ENCODE data around the gene MIAT. TPM values are rescaled to one million over a fixed set of nuclear protein-coding genes. Genes with fewer than 3 reads are reported as not detected.
"Not testable (repeated sequence)": the region's sequence is repeated elsewhere in the genome, so short reads cannot be mapped to it uniquely, and the experiment has no call there.

MIAT gene
- total and polyA plus RNA-seq, 2 donors (not counting 3 experiments of a cell fraction or from before 2014, with no cell fraction given), result 0.03 to 0.80 TPM

DNA sequence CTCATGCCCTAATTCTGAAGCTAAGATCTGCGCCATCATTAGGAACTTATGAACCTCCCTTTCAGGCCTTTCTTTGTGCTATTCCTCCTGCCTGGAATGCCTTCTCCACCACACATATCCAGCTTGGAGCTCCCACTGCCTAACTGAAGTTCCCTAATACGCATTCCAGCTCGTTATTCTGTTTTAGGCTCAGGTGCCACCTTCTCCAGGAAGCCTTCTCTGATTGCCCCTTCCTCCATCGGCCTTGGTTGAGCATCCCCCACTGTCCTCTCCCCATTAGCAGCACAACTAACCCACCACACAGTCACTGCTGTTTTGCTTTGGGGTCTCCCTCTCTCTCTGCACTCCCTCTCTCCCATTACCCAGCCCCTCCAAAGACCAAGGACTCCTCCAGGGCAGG lies 44.7 kb upstream of the MIAT start:
- no peak overlapping the region for H3K9ac ChIP-seq (replicated peaks; ENCODE audit: extremely low read depth, insufficient read depth, low read length)
- no TSS peak for BruUV-seq (replicated peaks)

DNA sequence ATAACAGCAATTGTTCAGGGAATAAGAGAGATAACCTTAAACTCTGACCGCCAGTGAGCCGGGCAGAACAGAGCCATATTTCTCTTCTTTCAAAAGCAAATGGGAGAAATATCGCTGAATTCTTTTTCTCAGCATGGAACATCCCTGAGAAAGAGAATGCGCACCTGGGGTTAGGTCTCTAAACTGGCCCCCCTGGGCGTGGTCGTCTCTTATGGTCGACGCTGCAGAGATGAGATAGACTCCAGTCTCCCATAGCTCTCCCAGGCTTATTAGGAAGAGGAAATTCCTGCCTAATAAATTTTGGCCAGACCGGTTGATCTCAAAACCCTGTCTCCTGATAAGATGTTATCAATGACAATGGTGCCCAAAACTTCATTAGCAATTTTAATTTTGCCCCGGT lies 43.6 kb upstream of the MIAT start:
- BruUV-seq (replicated peaks); H3K9ac ChIP-seq (replicated peaks; ENCODE audit: extremely low read depth, insufficient read depth, low read length); H3K9me3 ChIP-seq (replicated peaks; ENCODE audit: control insufficient read depth, insufficient read depth, low read length); FAIRE-seq; DNase-seq (ENCODE audit: low read depth, low spot score); CTCF ChIA-PET; H3K4me2 ChIP-seq (ENCODE audit: insufficient read depth, low read length); H3K27ac ChIP-seq (ENCODE audit: insufficient read depth, low read depth, low read length); H2AFZ ChIP-seq (ENCODE audit: low read depth, low read length); H3K4me1 ChIP-seq (ENCODE audit: control insufficient read depth, extremely low read depth, insufficient read depth, low read length); dilution Hi-C loops (cut with MboI; ENCODE audit: extremely low pct_ligation_motif_present, low sequenced_read_pairs); H3K9me1 ChIP-seq (replicated peaks; ENCODE audit: control insufficient read depth, extremely low read depth, insufficient read depth, low read length); H4K20me1 ChIP-seq (replicated peaks; ENCODE audit: control insufficient read depth, extremely low read depth, insufficient read depth, low read length); H3K4me3 ChIP-seq (replicated peaks in 1 of 3; ENCODE audit: insufficient read depth in 1 of 3, low read depth in 1 of 3, low read length in 3 of 3); POLR2A ChIA-PET; intact Hi-C loops (cut with micrococcal nuclease); H3K36me3 ChIP-seq (ENCODE audit: control insufficient read depth in 2 of 2, extremely low read depth in 1 of 2, insufficient read depth in 2 of 2, low read length in 2 of 2); H3K79me2 ChIP-seq (ENCODE audit: control insufficient read depth, insufficient read depth, low read length): not testable (repeated sequence)
- H3K27me3 ChIP-seq (ENCODE audit: control insufficient read depth in 2 of 2, insufficient read depth in 2 of 2, low read length in 2 of 2), result peaks cover 3 to 17% of the 10 kb centered on the region in 2 experiments

More for the DNA sequence above, 44.7 kb upstream of the MIAT start:
- TF ChIP-seq POLR2AphosphoS5 (IDR thresholded peaks at IDR 0.05; ENCODE audit: insufficient read depth, low read depth, low read length) (no peak), MYC (IDR thresholded peaks at IDR 0.05; ENCODE audit: low read depth, low read length) (no peak), FOS (IDR thresholded peaks at IDR 0.05; ENCODE audit: borderline replicate concordance, insufficient read depth, low read length) (no peak), POLR2A (IDR thresholded peaks at IDR 0.05; ENCODE audit: low read depth, low read length) (no peak), JUN (IDR thresholded peaks at IDR 0.05; ENCODE audit: borderline replicate concordance, insufficient read depth, insufficient read length, low read depth) (no peak), GATA2 (IDR thresholded peaks at IDR 0.05; ENCODE audit: insufficient read depth, insufficient read length, low read depth, low read length) (no peak), EZH2 (IDR thresholded peaks at IDR 0.05; ENCODE audit: borderline replicate concordance, low read depth, low read length, severe bottlenecking) (no peak)
- TF ChIP-seq, protein P1, sequence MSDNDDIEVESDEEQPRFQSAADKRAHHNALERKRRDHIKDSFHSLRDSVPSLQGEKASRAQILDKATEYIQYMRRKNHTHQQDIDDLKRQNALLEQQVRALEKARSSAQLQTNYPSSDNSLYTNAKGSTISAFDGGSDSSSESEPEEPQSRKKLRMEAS (IDR thresholded peaks at IDR 0.05; ENCODE audit: insufficient read depth, insufficient read length), result no peak
- TF ChIP-seq, protein P2, sequence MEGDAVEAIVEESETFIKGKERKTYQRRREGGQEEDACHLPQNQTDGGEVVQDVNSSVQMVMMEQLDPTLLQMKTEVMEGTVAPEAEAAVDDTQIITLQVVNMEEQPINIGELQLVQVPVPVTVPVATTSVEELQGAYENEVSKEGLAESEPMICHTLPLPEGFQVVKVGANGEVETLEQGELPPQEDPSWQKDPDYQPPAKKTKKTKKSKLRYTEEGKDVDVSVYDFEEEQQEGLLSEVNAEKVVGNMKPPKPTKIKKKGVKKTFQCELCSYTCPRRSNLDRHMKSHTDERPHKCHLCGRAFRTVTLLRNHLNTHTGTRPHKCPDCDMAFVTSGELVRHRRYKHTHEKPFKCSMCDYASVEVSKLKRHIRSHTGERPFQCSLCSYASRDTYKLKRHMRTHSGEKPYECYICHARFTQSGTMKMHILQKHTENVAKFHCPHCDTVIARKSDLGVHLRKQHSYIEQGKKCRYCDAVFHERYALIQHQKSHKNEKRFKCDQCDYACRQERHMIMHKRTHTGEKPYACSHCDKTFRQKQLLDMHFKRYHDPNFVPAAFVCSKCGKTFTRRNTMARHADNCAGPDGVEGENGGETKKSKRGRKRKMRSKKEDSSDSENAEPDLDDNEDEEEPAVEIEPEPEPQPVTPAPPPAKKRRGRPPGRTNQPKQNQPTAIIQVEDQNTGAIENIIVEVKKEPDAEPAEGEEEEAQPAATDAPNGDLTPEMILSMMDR (IDR thresholded peaks at IDR 0.05; ENCODE audit: extremely low read depth in 1 of 2, insufficient read depth in 1 of 2, low read depth in 1 of 2, low read length in 2 of 2), result no peak
- no peaks in the 10 kb centered on the region for H3K79me2 ChIP-seq (ENCODE audit: control insufficient read depth, insufficient read depth, low read length)
- CTCF ChIA-PET, result no interaction called here
- POLR2A ChIA-PET, result no interaction called here
- H3K4me2 ChIP-seq (ENCODE audit: insufficient read depth, low read length), result no peak overlapping the region
- H3K27ac ChIP-seq (ENCODE audit: insufficient read depth, low read depth, low read length), result no peak overlapping the region
- FAIRE-seq (no peak), DNase-seq (ENCODE audit: low read depth, low spot score) (no peak)
- no peak overlapping the region for H3K4me3 ChIP-seq (replicated peaks in 1 of 3; ENCODE audit: insufficient read depth in 1 of 3, low read depth in 1 of 3, low read length in 3 of 3)
- no peaks in the 10 kb centered on the region for H3K4me1 ChIP-seq (ENCODE audit: control insufficient read depth, extremely low read depth, insufficient read depth, low read length)
- H3K27me3 ChIP-seq (ENCODE audit: control insufficient read depth in 2 of 2, insufficient read depth in 2 of 2, low read length in 2 of 2), result peaks cover 4 to 17% of the 10 kb centered on the region in 2 experiments
- no peaks in the 10 kb centered on the region for H3K9me1 ChIP-seq (replicated peaks; ENCODE audit: control insufficient read depth, extremely low read depth, insufficient read depth, low read length)
- H3K9me3 ChIP-seq (replicated peaks; ENCODE audit: control insufficient read depth, insufficient read depth, low read length), result no peaks in the 10 kb centered on the region
- no peaks in the 10 kb centered on the region for H3K36me3 ChIP-seq (ENCODE audit: control insufficient read depth in 2 of 2, extremely low read depth in 1 of 2, insufficient read depth in 2 of 2, low read length in 2 of 2)
- no peaks in the 10 kb centered on the region for H4K20me1 ChIP-seq (replicated peaks; ENCODE audit: control insufficient read depth, extremely low read depth, insufficient read depth, low read length)
- dilution Hi-C loops (cut with MboI; ENCODE audit: extremely low pct_ligation_motif_present, low sequenced_read_pairs), result no loop called here
- no peak overlapping the region for H2AFZ ChIP-seq (ENCODE audit: low read depth, low read length)
- intact Hi-C loops (cut with micrococcal nuclease), result no loop called here
